ENCODE data around the gene CCNE1. TPM values are rescaled to one million over a fixed set of nuclear protein-coding genes. Genes with fewer than 3 reads are reported as not detected.
A peak's percentile ranks its signal among the peaks of the same experiment; 100 is the strongest.

Gene CCNE1
- total RNA-seq: 10 to 100 TPM in 4 of 8 experiments, 1 to 10 TPM in 4; 3.9 to 19.5 (median 9.3) TPM

DNA sequence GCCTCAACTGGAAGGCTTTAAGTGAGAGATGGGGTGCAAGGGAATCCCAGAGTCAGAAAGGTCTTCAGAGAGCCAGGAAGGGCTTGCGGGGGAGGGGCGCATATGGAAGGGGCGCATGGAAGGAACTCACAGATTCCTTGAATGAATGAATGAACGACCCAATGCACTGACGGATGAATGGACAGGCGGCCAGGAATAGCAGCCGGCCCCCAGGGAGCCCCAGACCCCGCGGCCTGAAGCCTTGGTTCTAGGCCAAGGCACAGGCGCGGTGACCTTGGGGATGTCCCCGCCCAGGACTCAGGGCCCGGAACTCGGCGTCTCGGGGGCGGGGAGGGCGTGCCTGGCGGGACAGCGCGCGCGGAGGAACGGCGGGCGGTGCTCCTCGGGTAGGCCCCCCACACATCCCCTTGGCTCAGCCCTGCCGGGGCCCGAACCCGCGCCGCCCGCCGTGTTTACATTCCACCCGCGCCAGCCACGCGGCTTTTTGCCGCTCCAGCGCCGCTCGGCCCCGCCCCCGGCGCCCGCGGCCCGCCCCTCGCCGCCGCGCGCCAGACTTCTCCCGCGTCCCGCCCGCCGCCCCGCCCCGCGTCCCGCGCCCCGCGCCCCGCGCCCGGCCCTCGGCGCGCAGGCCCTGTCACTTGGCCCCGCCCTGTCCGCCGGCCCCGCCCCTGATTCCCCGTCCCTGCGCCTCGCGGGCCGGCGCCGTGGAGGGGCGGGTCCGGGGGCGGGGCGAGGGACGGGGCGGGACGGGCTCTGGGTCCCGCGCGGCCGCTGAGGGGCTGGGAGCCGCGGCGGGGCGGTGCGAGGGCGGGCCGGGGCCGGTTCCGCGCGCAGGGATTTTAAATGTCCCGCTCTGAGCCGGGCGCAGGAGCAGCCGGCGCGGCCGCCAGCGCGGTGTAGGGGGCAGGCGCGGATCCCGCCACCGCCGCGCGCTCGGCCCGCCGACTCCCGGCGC, at the start of gene CCNE1:
Gene CCNE1 (plus strand): TSS at position 867 of the 955 bp plus-strand sequence. CDS start 565 bp downstream, outside the sequence.
- no peaks in the 10 kb centered on the region for H3K4me1 ChIP-seq (replicated peaks in 1 of 2)
- peak within 1 kb of the TSS; percentile 51 to 75 (median 56) for H3K4me3 ChIP-seq
- in situ Hi-C loops (cut with MboI; ENCODE audit: low pct_unique_long_range_greater_than_20kb in 2 of 9, low sequenced_read_pairs in 9 of 9, unreplicated experiment in 9 of 9): no loop called here
- peak; percentile 86 to 94 (median 93) for ATAC-seq (replicated peaks in 6 of 8)
- H3K27ac ChIP-seq: peak within 1 kb of the TSS in 1 of 2 donors; percentile 3
- 4 to 50% (median 40%) methylated on average over 2 to 4 of the region's 125 CpGs; no CpG with 5 or more reads in 6 of the 10 experiments for WGBS, 10 experiments

DNA sequence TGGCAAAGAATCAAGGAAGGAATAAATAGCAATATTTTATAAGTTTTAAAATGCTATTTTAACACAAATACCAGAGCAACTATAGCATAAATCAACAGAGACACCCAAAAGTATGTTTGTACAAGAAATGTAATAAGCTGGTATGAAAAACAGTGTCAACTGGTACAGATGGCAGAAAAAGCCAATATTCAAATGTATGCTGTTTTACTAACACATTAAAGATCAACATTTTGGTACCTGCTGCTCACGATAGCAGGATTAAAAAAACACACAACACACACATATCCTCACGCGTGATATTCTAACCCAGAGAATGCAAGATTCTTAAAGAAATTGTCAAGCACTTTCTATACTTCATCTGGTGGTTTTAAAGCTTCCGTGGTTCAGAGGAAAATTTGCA, 48.6 kb upstream of the CCNE1 start:
- WGBS, 10 experiments: 58 to 87% (median 71%) methylated on average over 1 to 4 of the region's 4 CpGs; no CpG with 5 or more reads in 1 of the 10 experiments
- no peak overlapping the region for H3K4me3 ChIP-seq
- no peak overlapping the region for H3K27ac ChIP-seq
- in situ Hi-C loops (cut with MboI; ENCODE audit: low pct_unique_long_range_greater_than_20kb in 2 of 9, low sequenced_read_pairs in 9 of 9, unreplicated experiment in 9 of 9): loop anchor here in 5 of 9 experiments (25.0 kb wide), 2 partner anchors 99 to 874 kb away; no protein-coding TSS in a partner anchor
- no peaks in the 10 kb centered on the region for H3K4me1 ChIP-seq (replicated peaks in 1 of 2)
- ATAC-seq (replicated peaks in 6 of 8): no peak

DNA sequence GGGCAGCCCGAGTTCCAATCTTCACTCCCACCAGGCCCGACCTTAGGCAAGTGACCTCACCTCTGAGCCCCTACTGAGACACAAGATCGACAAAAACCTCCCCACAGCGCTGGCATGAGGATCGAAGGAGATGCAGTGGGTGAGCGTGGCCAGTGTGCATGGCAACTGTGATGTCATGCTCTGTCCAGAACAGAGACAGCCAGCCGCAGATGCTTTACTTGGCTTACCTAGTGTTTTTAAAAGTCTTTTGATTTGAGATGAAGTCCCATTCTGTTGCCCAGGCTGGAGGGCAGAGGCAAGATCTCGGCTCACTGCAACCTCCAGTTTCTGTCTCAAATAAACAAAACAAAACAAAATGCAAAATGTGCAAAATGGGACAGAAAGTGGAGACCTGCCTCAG, 47.4 kb upstream of the CCNE1 start:
- no peak overlapping the region for H3K4me3 ChIP-seq
- no peak overlapping the region for H3K27ac ChIP-seq
- ATAC-seq (replicated peaks in 6 of 8): no peak
- no peaks in the 10 kb centered on the region for H3K4me1 ChIP-seq (replicated peaks in 1 of 2)
- in situ Hi-C loops (cut with MboI; ENCODE audit: low pct_unique_long_range_greater_than_20kb in 2 of 9, low sequenced_read_pairs in 9 of 9, unreplicated experiment in 9 of 9): loop anchor here in 5 of 9 experiments (25.0 kb wide), 2 partner anchors 98 to 873 kb away; no protein-coding TSS in a partner anchor
- 50 to 100% (median 89%) methylated on average over 1 to 6 of the region's 8 CpGs; no CpG with 5 or more reads in 3 of the 10 experiments for WGBS, 10 experiments

DNA sequence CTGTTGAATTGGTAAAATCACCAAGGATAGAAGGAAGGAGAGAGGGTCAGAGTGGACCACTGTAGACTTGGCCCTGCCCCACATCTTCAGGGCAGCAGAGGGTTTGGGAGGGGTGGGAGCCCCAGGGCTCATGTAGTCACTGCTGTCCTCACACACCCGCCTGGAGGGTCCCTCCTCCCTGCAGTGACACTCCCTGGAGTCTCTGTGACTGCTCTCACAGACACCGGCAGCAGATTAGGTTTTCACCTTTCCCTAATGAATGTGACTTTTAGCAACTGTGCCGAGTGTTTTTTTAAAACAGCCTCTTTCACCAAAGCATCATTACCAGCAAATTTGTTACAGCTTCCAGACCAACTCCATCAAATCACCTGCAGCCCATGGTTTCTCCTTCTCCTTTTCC, 45.7 kb upstream of the CCNE1 start:
- H3K4me3 ChIP-seq: no peak overlapping the region
- H3K27ac ChIP-seq: no peak overlapping the region
- no peaks in the 10 kb centered on the region for H3K4me1 ChIP-seq (replicated peaks in 1 of 2)
- in situ Hi-C loops (cut with MboI; ENCODE audit: low pct_unique_long_range_greater_than_20kb in 2 of 9, low sequenced_read_pairs in 9 of 9, unreplicated experiment in 9 of 9): loop anchor here in 5 of 9 experiments (25.0 kb wide), 2 partner anchors 96 to 871 kb away; no protein-coding TSS in a partner anchor
- peak in 1 of 8 experiments; percentile 39 for ATAC-seq (replicated peaks in 6 of 8)
- WGBS, 10 experiments: 60 to 100% (median 72%) methylated on average over 1 to 2 of the region's 3 CpGs; no CpG with 5 or more reads in 7 of the 10 experiments

DNA sequence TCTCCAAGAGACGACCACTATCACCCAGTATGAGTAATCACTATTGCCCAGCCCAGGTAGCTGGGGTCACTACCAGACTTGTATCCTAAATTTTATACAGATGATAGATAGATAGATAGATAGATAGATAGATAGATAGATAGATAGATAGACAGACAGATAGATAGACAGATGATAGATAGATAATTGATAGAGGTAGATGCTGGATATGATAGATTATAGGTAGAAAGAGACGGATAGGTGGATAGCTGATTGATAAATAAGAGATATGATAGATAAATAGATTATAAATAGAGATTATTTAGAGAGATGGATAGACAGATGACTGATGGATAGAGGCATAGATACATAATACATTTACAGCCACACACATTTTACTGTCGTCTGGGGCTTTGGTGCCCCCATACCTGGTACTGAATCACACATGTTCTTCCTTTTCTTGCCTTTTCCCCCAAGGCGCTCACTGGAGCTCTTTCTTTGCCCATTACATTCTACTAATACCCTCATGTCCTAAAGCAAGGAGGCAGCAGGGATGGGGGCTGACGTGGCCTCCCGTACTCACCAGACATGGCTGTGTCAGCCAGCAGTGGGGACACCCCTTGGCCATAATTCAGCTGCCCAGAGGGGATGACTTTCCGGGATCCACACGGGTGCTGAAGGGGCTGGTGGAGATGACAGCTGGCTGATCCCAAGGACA, 44.6 kb upstream of the CCNE1 start:
- H3K27ac ChIP-seq: no peak overlapping the region

DNA sequence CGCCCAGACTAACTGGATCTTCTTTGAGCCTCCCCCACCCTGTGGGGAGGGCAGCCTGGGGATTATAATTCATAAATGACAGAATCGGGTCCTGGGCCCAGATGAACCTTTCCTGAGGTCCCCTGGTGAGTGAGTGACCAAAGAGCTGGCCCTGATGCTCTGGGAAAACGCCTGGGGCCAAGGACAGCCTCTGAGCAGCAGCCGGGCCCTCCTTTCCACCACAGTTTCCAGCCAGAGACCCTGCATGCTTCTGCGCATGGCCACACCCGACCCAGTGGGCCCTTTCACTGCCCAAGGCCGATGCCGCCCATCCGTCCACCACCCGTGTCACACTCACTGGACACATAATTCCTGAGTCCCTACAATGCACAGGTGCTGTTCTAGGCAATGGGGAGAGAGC, 43.6 kb upstream of the CCNE1 start:
- in situ Hi-C loops (cut with MboI; ENCODE audit: low pct_unique_long_range_greater_than_20kb in 2 of 9, low sequenced_read_pairs in 9 of 9, unreplicated experiment in 9 of 9): loop anchor here in 5 of 9 experiments (25.0 kb wide), 2 partner anchors 94 to 869 kb away; no protein-coding TSS in a partner anchor
- Histone ChIP-seq H3K4me3 (no peak overlapping the region), H3K27ac (no peak overlapping the region), H3K4me1 (replicated peaks in 1 of 2) (no peaks in the 10 kb centered on the region)
- 40 to 80% (median 79%) methylated on average over 1 to 5 of the region's 10 CpGs; no CpG with 5 or more reads in 7 of the 10 experiments for WGBS, 10 experiments
- ATAC-seq (replicated peaks in 6 of 8): no peak

More for the DNA sequence above, 44.6 kb upstream of the CCNE1 start:
- in situ Hi-C loops (cut with MboI; ENCODE audit: low pct_unique_long_range_greater_than_20kb in 2 of 9, low sequenced_read_pairs in 9 of 9, unreplicated experiment in 9 of 9): loop anchor here in 5 of 9 experiments (25.0 kb wide), 2 partner anchors 95 to 870 kb away; no protein-coding TSS in a partner anchor
- H3K4me3 ChIP-seq: no peak overlapping the region
- 14 to 94% (median 62%) methylated on average over 2 to 8 of the region's 8 CpGs for WGBS, 10 experiments
- no peak for ATAC-seq (replicated peaks in 6 of 8)
- no peaks in the 10 kb centered on the region for H3K4me1 ChIP-seq (replicated peaks in 1 of 2)

DNA sequence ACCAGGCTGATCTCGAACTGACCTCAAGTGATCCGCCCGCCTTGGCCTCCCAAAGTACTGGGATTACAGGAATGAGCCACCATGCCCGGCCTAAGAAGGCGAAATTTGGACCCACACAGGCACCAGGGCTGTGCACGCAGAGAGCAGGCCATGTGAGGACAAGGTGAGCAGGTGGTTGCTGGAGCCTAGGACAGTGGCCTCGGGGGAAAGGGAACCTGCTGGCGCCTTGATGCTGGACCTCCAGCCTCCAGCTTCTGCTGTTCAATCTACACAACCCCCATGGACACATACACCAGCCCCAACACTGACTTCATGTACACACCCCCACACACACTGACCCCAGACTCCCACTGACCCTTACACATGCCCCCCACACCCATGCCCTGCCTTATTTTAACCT, 41.8 kb upstream of the CCNE1 start:
- no peak for ATAC-seq (replicated peaks in 6 of 8)
- Histone ChIP-seq H3K4me1 (replicated peaks in 1 of 2) (peaks cover 3 to 9% of the 10 kb centered on the region in 2 donors), H3K27ac (no peak overlapping the region), H3K4me3 (no peak overlapping the region)
- in situ Hi-C loops (cut with MboI; ENCODE audit: low pct_unique_long_range_greater_than_20kb in 2 of 9, low sequenced_read_pairs in 9 of 9, unreplicated experiment in 9 of 9): loop anchor here in 5 of 9 experiments (25.0 kb wide), 2 partner anchors 92 to 867 kb away; no protein-coding TSS in a partner anchor
- 51 to 100% (median 97%) methylated on average over 1 to 5 of the region's 8 CpGs; no CpG with 5 or more reads in 5 of the 10 experiments for WGBS, 10 experiments

DNA sequence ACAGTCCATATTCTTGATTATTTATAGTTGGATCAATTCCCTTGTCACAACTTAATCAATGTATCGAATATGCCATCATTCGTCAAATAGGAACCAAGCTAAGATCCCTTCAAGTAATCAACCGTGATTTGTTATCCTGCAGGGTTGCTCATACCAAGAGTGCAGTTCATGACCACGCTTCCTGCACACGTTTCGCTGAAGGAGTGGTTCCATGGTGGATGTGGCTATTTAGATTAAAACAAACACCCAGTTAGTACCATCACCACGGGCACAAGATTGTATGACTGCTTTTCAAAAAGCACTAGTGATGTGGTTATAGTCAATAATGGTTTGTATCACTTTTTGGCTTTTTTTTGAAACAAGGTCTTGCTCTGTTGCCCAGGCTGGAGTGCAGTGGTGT, 41.1 kb upstream of the CCNE1 start:
- no peak for ATAC-seq (replicated peaks in 6 of 8)

DNA sequence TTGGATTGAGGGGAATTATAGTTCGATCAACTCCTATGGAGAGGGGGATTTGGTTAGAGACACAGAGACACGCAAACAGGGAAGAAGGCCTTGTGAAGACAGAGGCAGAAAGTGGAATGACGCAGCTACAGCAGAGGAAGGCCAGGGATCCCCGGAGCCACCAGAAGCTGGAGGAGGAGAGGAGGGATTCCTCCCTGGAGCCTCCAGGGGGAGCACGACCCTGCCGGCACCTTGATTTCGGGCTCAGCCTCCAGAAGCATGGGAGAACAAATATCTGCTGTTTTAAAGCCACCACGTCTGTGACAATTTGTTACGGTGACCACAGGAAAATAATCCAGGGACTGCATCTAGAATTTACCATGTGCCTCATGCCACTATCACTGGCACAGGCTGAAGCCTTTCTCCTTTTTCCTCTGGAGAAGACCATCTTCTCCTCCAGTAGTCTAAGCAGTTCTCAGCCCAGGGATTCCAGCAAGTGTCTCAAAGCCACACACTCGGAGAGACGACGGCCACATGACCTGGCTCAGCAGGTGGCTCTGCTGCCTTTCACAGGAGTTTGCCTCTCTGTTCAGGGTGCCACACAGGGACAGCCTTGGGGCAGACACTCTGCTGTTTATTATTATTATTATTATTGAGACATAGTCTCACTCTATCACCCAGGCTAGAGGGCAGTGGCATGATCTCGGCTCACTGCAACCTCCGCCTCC, 39.9 kb upstream of the CCNE1 start:
- Histone ChIP-seq H3K27ac (no peak overlapping the region), H3K4me3 (no peak overlapping the region), H3K4me1 (replicated peaks in 1 of 2) (peaks cover 10 to 16% of the 10 kb centered on the region in 2 donors)
- in situ Hi-C loops (cut with MboI; ENCODE audit: low pct_unique_long_range_greater_than_20kb in 2 of 9, low sequenced_read_pairs in 9 of 9, unreplicated experiment in 9 of 9): loop anchor here in 5 of 9 experiments (25.0 kb wide), 2 partner anchors 90 to 865 kb away; no protein-coding TSS in a partner anchor
- ATAC-seq (replicated peaks in 6 of 8): peak; percentile 34 to 98 (median 60)
- 0 to 80% (median 21%) methylated on average over 1 to 13 of the region's 14 CpGs; no CpG with 5 or more reads in 2 of the 10 experiments for WGBS, 10 experiments

More for the DNA sequence above, 41.1 kb upstream of the CCNE1 start:
- in situ Hi-C loops (cut with MboI; ENCODE audit: low pct_unique_long_range_greater_than_20kb in 2 of 9, low sequenced_read_pairs in 9 of 9, unreplicated experiment in 9 of 9): loop anchor here in 5 of 9 experiments (25.0 kb wide), 2 partner anchors 92 to 867 kb away; no protein-coding TSS in a partner anchor
- Histone ChIP-seq H3K4me3 (no peak overlapping the region), H3K4me1 (replicated peaks in 1 of 2) (peaks cover 10 to 14% of the 10 kb centered on the region in 2 donors), H3K27ac (no peak overlapping the region)
- WGBS, 10 experiments: 68 to 100% (median 83%) methylated on average over 1 to 7 of the region's 7 CpGs; no CpG with 5 or more reads in 5 of the 10 experiments

DNA sequence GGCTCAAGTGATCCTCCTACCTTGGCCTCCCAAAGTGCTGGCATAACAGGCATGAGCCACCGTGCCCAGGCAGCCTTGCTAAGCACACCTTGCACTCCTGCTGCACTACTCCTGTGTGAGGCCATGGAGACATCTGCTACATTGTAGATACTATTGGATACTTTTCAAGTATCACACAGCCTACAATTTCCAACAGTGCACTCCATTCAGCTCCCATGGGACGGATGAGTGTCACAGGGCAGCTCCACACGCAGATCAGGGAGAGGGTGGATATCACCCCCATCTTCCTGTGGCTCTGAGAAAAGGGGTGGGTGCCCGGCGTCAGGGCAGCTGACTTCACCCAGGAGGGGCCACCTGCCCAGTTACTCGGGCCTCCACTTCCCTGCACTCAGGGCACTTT, 39.1 kb upstream of the CCNE1 start:
- H3K27ac ChIP-seq: no peak overlapping the region
- ATAC-seq (replicated peaks in 6 of 8): no peak
- WGBS, 10 experiments: 75 to 82% methylated on average over 2 of the region's 6 CpGs; no CpG with 5 or more reads in 8 of the 10 experiments
- H3K4me3 ChIP-seq: no peak overlapping the region
- in situ Hi-C loops (cut with MboI; ENCODE audit: low pct_unique_long_range_greater_than_20kb in 2 of 9, low sequenced_read_pairs in 9 of 9, unreplicated experiment in 9 of 9): loop anchor here in 5 of 9 experiments (25.0 kb wide), 2 partner anchors 90 to 865 kb away; no protein-coding TSS in a partner anchor
- H3K4me1 ChIP-seq (replicated peaks in 1 of 2): peaks cover 10 to 16% of the 10 kb centered on the region in 2 donors

DNA sequence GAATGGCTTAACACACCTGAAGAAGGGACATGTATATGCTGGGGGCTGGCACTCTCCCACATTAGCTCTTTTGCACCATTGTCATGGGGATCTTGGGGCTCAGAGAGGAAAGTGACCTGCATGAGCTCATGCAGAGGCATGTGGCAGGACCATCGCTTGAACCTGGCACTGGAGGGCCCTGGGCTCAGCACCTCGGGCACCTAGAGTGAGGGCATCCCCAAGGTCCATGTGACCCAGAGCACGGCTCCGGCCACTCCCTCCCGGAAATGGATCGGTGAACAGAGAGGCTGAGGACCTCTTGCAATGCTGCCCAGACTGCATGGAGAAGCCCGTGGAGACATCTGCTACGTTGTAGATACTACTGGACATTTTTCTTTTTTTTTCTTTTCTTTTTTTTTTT, 38.6 kb upstream of the CCNE1 start:
- H3K4me3 ChIP-seq: no peak overlapping the region
- peaks cover 10 to 16% of the 10 kb centered on the region in 2 donors for H3K4me1 ChIP-seq (replicated peaks in 1 of 2)
- no peak for ATAC-seq (replicated peaks in 6 of 8)
- no peak overlapping the region for H3K27ac ChIP-seq
- in situ Hi-C loops (cut with MboI; ENCODE audit: low pct_unique_long_range_greater_than_20kb in 2 of 9, low sequenced_read_pairs in 9 of 9, unreplicated experiment in 9 of 9): loop anchor here in 5 of 9 experiments (25.0 kb wide), 2 partner anchors 89 to 864 kb away; no protein-coding TSS in a partner anchor
- WGBS, 10 experiments: 80 to 100% (median 89%) methylated on average over 1 to 3 of the region's 8 CpGs; no CpG with 5 or more reads in 6 of the 10 experiments
